ENCODE results near the gene TTLL10.

GRCh38 chr1:1171161-1171545, 2.5 kb upstream of the TTLL10 start:
- TF ChIP-seq CTCF (IDR thresholded peaks at IDR 0.05; ENCODE audit: low read depth, low read length): no peak
- no peak for TF ChIP-seq MAX (IDR thresholded peaks at IDR 0.05; ENCODE audit: low read depth, low read length)
